Endothelial cell of umbilical vein (primary cell): ENCODE data around the gene FCN1. TPM values are rescaled to one million over a fixed set of nuclear protein-coding genes. Genes with fewer than 3 reads are reported as not detected.

Source experiments
- BruUV-seq: library from RNA; stranded (reverse); fragments of 400-500 nt; replicated peaks from 2 replicates; lab custom pipeline; 2021; lab: Mats Ljungman, UMichigan
- CTCF ChIA-PET: fragments of 300-600, 350-600 bp; sonication (Branson Sonifier 250); formaldehyde crosslinking; loops from one replicate; lab custom pipeline; 2021; ENCODE audit warnings: antibody characterized with exemption, inconsistent platforms; lab: Charles Lee
- POLR2A ChIA-PET: fragments of 300-600, 350-600 bp; sonication (Branson Sonifier 250); formaldehyde crosslinking; loops from one replicate; lab custom pipeline; 2021; ENCODE audit warnings: antibody characterized with exemption, inconsistent platforms; lab: Charles Lee
- DNase-seq: peaks from one replicate; pipeline ENCODE4 v3.0.0-alpha.2; 2011; ENCODE audit warnings: low read depth, low spot score
- FAIRE-seq: peaks from 2 replicates; lab custom pipeline; 2011; peaks lifted over from hg19 to GRCh38; lab: Jason Lieb, UNC
- H2AFZ ChIP-seq: 2 replicates; pipeline ENCODE4 v1.6.0; 2012; ENCODE audit warnings: low read depth, low read length, control low read depth, inconsistent platforms
- H3K27ac ChIP-seq: 2 replicates; pipeline ENCODE4 v1.5.1; 2011; ENCODE audit warnings: low read depth, mild to moderate bottlenecking, control low read depth, low read length, moderate library complexity; ENCODE audit not compliant: insufficient read depth
- H3K27me3 ChIP-seq, 2 experiments: 2 replicates each; pipeline versions ENCODE4 v1.6.0 to v1.6.1; 2011; ENCODE audit warnings: low read length in 2 of 2, mixed read lengths in 1 of 2; ENCODE audit not compliant: control insufficient read depth in 2 of 2, insufficient read depth in 2 of 2
- H3K36me3 ChIP-seq, 2 experiments: 2 replicates in 1 of 2; 3 replicates in 1 of 2; pipeline ENCODE4 v1.5.1; 2011; ENCODE audit warnings: low read length in 2 of 2, mild to moderate bottlenecking in 1 of 2, moderate library complexity in 1 of 2; ENCODE audit not compliant: control insufficient read depth in 2 of 2, insufficient read depth in 2 of 2; ENCODE audit errors: extremely low read depth in 1 of 2
- H3K4me1 ChIP-seq: 3 replicates; pipeline ENCODE4 v1.5.1; 2011; ENCODE audit warnings: mild to moderate bottlenecking, low read length; ENCODE audit not compliant: control insufficient read depth, insufficient read depth; ENCODE audit errors: extremely low read depth
- H3K4me2 ChIP-seq: 2 replicates; pipeline ENCODE4 v1.6.1; 2011; ENCODE audit warnings: low read length, control low read depth, mixed read lengths; ENCODE audit not compliant: insufficient read depth
- H3K4me3 ChIP-seq, 3 experiments: fragments of 200-600 bp in 1 of 3; sonication (generic), shearing (Covaris generic) in 1 of 3; replicated peaks in 1 of 3; 2 replicates each; pipeline ENCODE4 v1.5.1; 2011 to 2016; ENCODE audit warnings: control low read depth in 3 of 3, low read length in 3 of 3, mild to moderate bottlenecking in 2 of 3, inconsistent platforms in 1 of 3, low read depth in 1 of 3, moderate library complexity in 1 of 3; ENCODE audit not compliant: insufficient read depth in 1 of 3
- H3K79me2 ChIP-seq: 2 replicates; pipeline ENCODE4 v1.6.0; 2012; ENCODE audit warnings: low read length, inconsistent platforms; ENCODE audit not compliant: control insufficient read depth, insufficient read depth
- H3K9ac ChIP-seq: replicated peaks from 2 replicates; pipeline ENCODE3; 2011; ENCODE audit warnings: low read length, control low read depth; ENCODE audit not compliant: insufficient read depth; ENCODE audit errors: extremely low read depth
- H3K9me1 ChIP-seq: replicated peaks from 3 replicates; pipeline ENCODE4 v1.6.0; 2011; ENCODE audit warnings: mild to moderate bottlenecking, low read length; ENCODE audit not compliant: control insufficient read depth, insufficient read depth; ENCODE audit errors: extremely low read depth
- H3K9me3 ChIP-seq: replicated peaks from 2 replicates; pipeline ENCODE4 v1.5.1; 2012; ENCODE audit warnings: low read length, inconsistent platforms; ENCODE audit not compliant: control insufficient read depth, insufficient read depth
- H4K20me1 ChIP-seq: replicated peaks from 2 replicates; pipeline ENCODE3; 2011; ENCODE audit warnings: mild to moderate bottlenecking, low read length; ENCODE audit not compliant: control insufficient read depth, insufficient read depth; ENCODE audit errors: extremely low read depth
- CTCF ChIP-seq, 2 donors: IDR thresholded peaks; 1 replicate in 1 of 2; 2 replicates in 1 of 2; pipeline ENCODE4 v1.5.1; 2011; ENCODE audit warnings: low read length in 2 of 2, mild to moderate bottlenecking in 2 of 2, moderate library complexity in 2 of 2, control low read depth in 1 of 2, inconsistent platforms in 1 of 2, low read depth in 1 of 2; ENCODE audit not compliant: insufficient read depth in 1 of 2; ENCODE audit errors: extremely low read depth in 1 of 2
- EZH2 ChIP-seq: IDR thresholded peaks from 2 replicates; pipeline ENCODE4 v1.6.1; 2012; ENCODE audit warnings: borderline replicate concordance, low read depth, mild to moderate bottlenecking, moderate library complexity, low read length, inconsistent platforms; ENCODE audit not compliant: severe bottlenecking
- FOS ChIP-seq: IDR thresholded peaks from 2 replicates; pipeline ENCODE4 v1.6.1; 2011; ENCODE audit warnings: mild to moderate bottlenecking, low read length, moderate library complexity, borderline replicate concordance; ENCODE audit not compliant: insufficient read depth
- GATA2 ChIP-seq: IDR thresholded peaks from 2 replicates; pipeline ENCODE4 v1.7.0; 2011; ENCODE audit warnings: low read depth, mild to moderate bottlenecking, moderate library complexity, mixed read lengths, low read length; ENCODE audit not compliant: insufficient read length, insufficient read depth
- JUN ChIP-seq: IDR thresholded peaks from 2 replicates; pipeline ENCODE4 v1.6.1; 2011; ENCODE audit warnings: borderline replicate concordance, low read depth; ENCODE audit not compliant: insufficient read length, insufficient read depth
- MAX ChIP-seq: IDR thresholded peaks from 2 replicates; pipeline ENCODE4 v1.6.1; 2011; ENCODE audit not compliant: insufficient read depth, insufficient read length
- MYC ChIP-seq: IDR thresholded peaks from one replicate; pipeline ENCODE4 v1.6.1; 2011; ENCODE audit warnings: mild to moderate bottlenecking, low read depth, low read length
- POLR2A ChIP-seq: IDR thresholded peaks from 2 replicates; pipeline ENCODE4 v1.6.1; 2012; ENCODE audit warnings: low read depth, mild to moderate bottlenecking, control low read depth, low read length
- POLR2AphosphoS5 ChIP-seq: IDR thresholded peaks from 2 replicates; pipeline ENCODE4 v1.6.1; 2012; ENCODE audit warnings: low read depth, mild to moderate bottlenecking, control low read depth, low read length, moderate library complexity; ENCODE audit not compliant: insufficient read depth
- dilution Hi-C: fragments of 300-500 bp; cut with MboI; formaldehyde crosslinking; loops from one replicate; pipeline ENCODE4 v1.15.0; 2019; ENCODE audit warnings: low sequenced_read_pairs; ENCODE audit not compliant: extremely low pct_ligation_motif_present
- intact Hi-C: fragments of 100-400 bp; cut with micrococcal nuclease; formaldehyde crosslinking; loops from one replicate; pipeline ENCODE4 v1.10.0; 2022
- polyA plus RNA-seq, 4 experiments: library from polyadenylated mRNA; depleted of rRNA in 3 of 4; stranded (reverse) in 3 of 4; unstranded in 1 of 4; fragments of >200 nt; gene quantifications; 2 replicates each; pipeline versions ENCODE4 v1.2.1 to v1.2.3, GENCODE V29; 2011 to 2012; ENCODE audit warnings: missing spikeins in 1 of 4
- total RNA-seq: library from RNA; stranded (reverse); gene quantifications from 2 replicates; pipeline ENCODE4 v1.2.3, GENCODE V29; 2021

The FCN1 gene
- total and polyA plus RNA-seq, 2 donors (not counting 3 experiments of a cell fraction or from before 2014, with no cell fraction given), result not detected

GRCh38 chr9:134877541-134877940, 40.2 kb downstream of the FCN1 start:
- H3K9me1 ChIP-seq, result no peaks in the 10 kb centered on the region
- H3K79me2 ChIP-seq, result no peaks in the 10 kb centered on the region
- H3K9me3 ChIP-seq, result no peaks in the 10 kb centered on the region
- H3K9ac ChIP-seq, result no peak overlapping the region
- dilution Hi-C loops (no loop called here), intact Hi-C loops (no loop called here)
- H3K4me3 ChIP-seq, result no peak overlapping the region
- no peak for FAIRE-seq
- H3K4me1 ChIP-seq, result no peaks in the 10 kb centered on the region
- no peak overlapping the region for H3K4me2 ChIP-seq
- no peak overlapping the region for H3K27ac ChIP-seq
- no peaks in the 10 kb centered on the region for H4K20me1 ChIP-seq
- no peaks in the 10 kb centered on the region for H3K36me3 ChIP-seq
- TF ChIP-seq MAX, result no peak
- no peak for TF ChIP-seq FOS
- ChIA-PET POLR2A (no interaction called here), CTCF (no interaction called here)
- no peak overlapping the region for H2AFZ ChIP-seq
- no peaks in the 10 kb centered on the region for H3K27me3 ChIP-seq
- BruUV-seq, result no TSS peak
- DNase-seq, result no peak

GRCh38 chr9:134875371-134875770, 42.3 kb downstream of the FCN1 start:
- Histone ChIP-seq H2AFZ (no peak overlapping the region), H3K9me1 (no peaks in the 10 kb centered on the region), H3K27me3 (no peaks in the 10 kb centered on the region), H3K36me3 (no peaks in the 10 kb centered on the region), H3K79me2 (no peaks in the 10 kb centered on the region), H3K9ac (no peak overlapping the region), H3K4me1 (no peaks in the 10 kb centered on the region), H3K9me3 (no peaks in the 10 kb centered on the region), H4K20me1 (no peaks in the 10 kb centered on the region), H3K4me2 (no peak overlapping the region), H3K27ac (no peak overlapping the region), H3K4me3 (no peak overlapping the region)
- ChIA-PET POLR2A (no interaction called here), CTCF (no interaction called here)
- DNase-seq (no peak), FAIRE-seq (no peak)
- intact Hi-C loops (no loop called here), dilution Hi-C loops (no loop called here)
- no TSS peak for BruUV-seq
- TF ChIP-seq MYC, result no peak
- TF ChIP-seq CTCF (IDR thresholded peaks at IDR 0.05; ENCODE audit: extremely low read depth in 1 of 2, insufficient read depth in 1 of 2, low read depth in 1 of 2, low read length in 2 of 2), result no peak
- TF ChIP-seq POLR2A, result no peak
- TF ChIP-seq JUN, result no peak
- TF ChIP-seq FOS, result no peak
- TF ChIP-seq GATA2, result no peak
- no peak for TF ChIP-seq MAX
- TF ChIP-seq POLR2AphosphoS5, result no peak
- TF ChIP-seq EZH2, result no peak
